Measurements from ENCODE around the gene SOBP.

Gene SOBP

DNA sequence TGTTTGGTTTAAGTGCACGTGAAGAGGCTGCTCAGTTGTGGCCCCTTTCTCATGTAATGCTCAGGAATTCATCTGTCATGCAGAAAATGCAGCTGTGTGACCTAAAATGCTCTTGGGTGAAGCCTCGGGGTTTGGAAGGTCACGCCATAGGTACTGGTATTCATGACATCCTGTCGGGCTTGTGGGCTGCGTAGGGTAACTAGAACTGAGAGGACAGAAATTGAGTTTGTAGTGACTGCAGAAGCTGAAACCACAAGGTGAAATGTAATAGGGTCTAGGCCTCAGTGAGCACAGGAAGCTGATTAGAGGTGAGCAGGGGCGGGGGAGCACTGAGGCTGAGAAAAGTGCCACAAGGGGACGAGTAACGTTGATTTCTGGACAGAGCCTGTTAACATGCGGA lies 128.8 kb downstream of the SOBP start:
- DNase-seq = no peak

DNA sequence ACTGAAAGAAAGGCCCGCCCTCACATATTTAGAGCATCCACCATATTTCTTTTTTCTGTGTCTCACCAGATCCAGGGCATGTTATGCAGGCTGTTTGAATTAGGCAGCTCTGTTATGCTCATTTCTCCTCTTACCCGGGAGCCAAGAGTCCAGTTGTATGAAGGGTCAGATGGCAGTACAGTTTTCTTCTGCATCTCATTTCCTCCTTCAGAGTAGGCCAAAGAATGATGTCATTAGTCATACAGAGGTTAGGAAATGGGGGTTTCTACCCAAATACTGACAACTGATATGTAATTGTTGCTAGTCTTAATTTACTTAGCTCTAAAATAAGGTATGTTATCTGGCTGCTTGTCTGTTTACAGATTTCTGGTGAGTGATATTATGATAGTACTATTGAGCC lies 130.8 kb downstream of the SOBP start:
- no peak for DNase-seq

DNA sequence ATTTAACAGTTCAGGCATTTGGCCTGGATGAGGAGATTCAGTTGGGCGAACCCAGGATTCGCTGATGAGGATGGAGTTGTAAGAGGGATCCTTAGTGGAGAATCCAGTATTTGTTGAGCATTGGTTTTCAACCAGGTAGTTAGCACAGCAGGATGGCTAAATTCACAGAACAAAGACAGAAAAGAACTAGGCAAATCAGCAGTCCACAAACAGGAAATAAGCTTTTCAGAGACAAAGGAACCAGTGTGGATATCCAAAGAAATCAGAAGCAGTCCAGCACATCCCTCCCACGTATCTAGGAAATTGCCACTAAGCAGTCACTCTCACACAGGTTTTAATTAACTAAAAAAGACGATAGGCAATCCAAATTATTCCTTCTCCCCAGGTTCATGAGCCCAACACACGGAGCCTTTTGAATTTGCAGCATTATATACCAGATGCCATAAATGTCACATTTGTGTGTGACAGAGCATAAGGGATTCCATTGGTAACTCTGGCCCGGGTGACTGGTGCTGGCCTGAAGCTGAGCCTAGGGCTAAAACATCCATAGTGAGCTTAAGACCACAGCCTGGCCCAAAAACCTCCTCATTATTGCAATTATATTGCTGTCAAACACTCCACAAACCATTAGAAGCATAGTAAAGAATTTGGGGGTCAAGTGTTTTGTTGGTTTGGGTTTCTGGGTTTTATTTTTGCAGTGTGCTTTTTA lies 131.5 kb downstream of the SOBP start:
- no peak for DNase-seq

DNA sequence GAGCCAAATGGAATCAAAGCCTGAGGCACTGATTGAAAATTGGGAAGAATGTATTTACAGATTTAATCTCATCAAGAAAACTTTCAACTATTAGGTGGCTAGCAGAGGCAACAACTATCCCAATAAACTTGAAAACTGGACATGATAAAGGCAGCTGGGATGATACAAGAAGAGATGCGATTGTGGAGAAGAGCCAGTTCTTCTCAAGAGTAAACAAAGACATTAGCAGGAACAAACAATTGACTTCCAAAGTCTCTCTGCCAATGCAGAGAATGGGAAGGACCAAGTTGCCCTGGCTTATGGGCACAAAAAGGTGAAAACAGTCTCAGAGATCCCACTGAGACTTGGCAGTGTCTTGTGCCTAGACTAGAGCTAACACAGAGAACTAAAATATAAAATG lies 132.4 kb downstream of the SOBP start:
- no peak for DNase-seq

DNA sequence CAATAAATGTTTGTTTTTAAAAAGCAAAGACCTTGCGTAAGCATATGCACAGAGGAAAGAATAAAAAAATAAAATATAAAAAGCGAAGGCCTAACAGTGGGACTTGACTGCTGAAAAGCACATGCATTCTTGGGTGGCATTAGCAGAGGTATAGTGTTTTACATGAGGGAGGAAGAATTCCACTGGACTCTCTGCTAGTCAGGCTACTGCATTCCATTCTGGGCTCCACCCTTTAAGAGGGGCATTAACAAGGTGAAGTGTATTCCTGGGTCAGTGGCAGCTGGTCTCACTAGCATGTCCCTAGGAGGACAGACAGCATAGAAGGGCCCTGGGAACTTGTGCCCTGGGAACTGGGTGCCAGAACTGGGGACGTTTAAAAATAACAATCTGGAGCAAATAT lies 134.1 kb downstream of the SOBP start:
- DNase-seq = no peak

DNA sequence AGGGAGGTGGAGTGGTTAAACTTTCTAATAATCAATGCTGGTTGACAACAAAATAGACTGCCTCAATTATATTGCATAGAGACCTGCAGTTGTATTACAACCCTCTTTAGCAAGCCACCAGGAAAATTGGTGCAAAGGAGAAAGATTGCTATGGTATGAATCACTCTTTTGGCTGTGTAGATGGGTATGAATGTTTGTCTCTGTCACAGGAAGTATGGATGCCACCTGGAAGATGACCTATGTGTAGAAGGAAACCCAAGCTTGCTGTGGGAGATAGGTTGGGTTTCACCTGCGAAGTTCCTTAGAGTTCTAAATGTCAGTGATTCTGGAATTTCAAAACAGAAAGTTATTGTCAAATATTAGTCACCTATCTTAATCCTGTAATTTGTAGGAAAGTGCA lies 134.6 kb downstream of the SOBP start:
- no peak for DNase-seq

DNA sequence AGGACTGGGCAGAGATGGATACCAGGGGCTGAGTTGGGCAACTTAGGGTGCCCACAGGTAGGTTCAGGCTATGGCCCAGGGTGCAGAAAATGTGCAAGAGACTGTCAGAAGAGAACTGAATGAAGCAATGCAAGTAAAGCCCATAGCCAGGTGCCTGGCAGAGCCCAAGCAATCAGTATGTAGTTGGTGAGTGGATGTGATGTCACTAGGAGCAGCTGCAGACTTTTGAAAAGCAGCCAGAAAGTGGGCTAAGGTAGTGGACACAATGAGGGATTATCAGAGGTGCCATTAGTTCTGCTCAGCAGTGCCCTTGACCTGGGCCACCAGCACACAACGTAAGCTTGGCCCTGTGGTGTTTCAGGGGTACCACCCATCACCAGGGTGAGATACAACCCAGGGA lies 135.3 kb downstream of the SOBP start:
- DNase-seq = no peak

DNA sequence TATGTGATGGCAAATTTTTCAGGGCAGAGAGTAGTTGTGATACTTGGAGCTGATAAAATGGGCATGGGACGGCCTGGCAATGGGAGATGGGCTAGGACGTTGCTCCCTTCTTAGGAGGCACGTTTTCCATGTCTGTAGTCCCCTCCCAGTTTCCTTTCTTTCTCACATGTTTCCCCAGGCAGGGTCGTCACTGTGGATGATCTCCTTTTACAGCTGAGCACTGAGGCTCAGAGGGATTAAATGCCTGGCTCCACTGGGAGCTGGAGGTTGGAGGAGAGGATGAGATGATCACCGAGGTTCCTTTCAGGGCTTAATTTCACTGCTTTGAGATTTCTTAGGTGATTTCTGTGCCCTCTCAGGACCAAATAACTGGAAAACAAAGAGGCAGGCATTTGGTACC lies 136.7 kb downstream of the SOBP start:
- DNase-seq = no peak

DNA sequence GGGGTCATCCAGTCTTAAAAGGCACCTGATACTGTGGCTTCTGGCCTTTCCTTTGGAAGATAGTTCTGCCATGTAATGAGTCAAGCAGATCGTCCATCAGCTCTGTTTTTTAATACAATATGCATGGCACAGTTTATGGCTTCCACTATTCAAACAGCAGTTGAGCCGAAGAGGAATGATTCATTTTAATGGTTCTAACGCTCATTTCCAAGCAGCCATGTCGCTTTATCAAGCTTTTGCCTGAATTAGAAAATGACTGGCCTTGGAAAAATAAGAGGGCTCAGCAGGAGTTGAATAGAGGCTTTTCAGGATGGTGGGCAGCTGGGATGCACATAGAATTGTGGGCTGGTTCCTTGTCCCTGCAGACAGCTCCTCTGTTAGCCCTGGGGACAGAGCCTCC lies 138.1 kb downstream of the SOBP start:
- no peak for DNase-seq

DNA sequence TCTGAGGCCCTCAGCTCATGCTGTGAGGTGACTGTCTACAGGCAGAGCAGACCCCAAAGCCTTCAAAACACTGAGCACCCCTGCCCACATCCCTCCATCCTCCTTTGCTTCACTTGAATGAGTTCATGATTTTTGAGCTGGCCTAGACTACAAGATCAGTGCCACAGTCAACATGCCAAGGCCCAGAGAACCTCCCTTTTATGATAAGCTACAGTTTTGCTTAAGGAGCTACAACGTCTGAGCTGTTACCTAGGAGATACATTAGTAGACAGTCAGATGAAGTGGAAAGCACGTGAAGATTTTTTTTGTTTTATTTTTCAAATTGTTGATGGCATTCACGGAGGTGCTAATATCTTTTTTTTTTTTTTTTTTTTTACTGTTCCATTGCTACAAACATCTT lies 139.0 kb downstream of the SOBP start:
- DNase-seq = no peak

DNA sequence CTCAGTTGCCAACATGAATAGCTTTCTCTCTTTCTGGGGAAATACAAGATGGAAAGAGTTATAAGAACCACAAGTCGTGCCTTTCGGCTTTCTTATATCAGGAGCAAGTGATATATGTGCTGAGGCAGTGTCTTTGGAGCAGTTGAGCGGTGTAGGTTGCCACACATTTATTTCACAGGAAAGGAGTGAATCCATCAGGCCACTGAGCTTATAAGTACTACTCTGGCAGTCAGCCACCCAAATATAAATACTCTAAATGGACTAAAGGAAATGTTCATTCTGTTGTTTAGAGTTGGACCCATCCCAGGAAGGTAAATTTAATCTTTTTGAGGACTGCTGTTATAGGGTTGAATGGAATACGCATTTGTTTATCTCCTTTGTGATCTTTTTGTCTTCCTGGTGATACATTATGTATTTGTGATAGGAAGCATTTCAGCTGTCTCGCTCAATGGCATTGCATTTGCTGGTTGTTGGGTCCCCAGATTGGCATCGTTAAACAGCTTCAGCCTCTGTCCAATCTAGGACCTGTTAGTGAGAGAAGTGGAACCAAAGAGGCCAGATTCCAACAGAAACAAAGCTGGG lies 139.7 kb downstream of the SOBP start:
- DNase-seq = no peak

DNA sequence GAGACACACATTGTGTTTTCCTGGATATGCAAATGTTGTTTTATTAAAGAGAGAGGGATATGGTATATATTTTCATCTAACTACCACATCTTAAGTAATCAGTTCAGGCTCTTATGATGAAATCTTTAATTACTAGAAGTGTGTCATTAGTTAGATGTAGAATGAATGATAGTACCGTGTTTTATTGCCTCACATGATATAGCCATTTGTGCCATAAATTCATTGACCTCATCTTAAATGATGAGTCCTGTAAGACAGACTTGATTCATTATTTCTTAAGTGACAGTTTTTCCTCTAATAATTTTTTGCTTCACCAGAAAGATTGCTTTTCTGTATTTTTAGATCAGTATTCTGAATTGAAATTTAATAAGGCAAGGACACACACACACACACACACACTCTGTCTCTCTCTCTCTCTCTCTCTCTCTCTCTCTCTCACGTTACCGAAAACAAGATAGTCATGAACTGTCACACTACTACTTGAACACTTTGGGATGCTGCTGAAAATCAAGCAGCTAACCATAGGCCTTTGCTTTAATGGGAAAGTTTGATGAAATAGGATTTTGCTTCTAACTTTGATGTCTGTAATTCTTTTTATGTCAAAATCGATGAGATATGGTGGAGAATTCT lies 140.5 kb downstream of the SOBP start:
- no peak for DNase-seq

DNA sequence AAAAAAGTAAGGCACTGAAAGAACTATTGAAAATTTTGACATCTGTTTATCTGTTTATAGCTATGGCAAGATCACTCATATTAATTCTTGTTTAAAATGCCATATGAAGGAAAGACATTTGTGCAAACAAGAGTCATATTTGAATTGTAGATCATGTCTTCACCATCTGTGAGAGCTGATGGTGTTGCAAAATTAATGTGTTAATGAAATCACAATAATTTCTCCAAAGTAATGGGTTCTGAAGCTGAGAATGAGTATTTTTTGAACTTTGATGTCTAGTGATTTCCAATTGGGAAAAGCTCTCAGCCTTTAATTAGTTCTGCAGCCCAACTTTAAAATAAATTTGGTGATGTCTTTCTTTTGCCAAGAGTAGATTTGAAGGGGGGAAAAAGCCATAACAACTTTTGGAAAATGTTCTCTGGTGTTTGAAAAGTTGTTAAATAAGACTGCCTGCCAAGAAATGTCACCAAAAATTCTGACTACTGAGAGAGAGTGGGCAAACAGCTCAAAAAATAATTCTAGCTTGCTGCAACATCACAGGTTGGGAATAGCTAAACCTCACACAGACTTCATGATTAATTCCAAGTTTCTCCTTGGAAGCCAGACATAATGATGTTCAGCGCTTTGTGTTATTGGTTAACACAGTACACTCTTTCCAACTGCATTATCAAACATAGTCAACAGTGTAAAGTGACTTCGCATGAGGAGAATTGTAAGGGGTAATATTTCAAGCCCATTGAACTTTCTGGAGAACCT lies 142.6 kb downstream of the SOBP start:
- DNase-seq = no peak

DNA sequence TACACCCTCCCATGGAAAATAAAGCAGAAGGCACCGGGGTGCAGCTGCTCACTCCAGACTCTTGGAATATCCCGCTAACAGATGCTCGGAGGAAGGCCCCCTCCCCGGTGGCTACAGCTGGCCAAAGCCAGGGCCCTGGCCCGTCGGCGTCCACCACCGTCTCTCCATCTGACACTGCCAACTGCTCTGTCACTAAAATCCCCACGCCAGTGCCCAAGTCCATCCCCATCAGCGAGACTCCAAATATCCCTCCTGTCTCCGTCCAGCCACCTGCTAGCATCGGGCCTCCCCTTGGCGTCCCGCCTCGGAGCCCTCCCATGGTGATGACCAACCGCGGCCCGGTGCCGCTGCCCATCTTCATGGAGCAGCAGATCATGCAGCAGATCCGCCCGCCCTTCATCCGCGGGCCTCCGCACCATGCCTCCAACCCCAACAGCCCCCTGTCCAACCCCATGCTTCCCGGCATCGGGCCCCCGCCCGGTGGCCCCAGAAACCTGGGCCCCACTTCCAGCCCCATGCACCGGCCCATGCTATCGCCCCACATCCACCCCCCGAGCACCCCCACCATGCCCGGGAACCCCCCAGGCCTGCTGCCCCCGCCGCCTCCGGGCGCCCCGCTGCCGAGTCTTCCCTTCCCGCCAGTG lies 143.9 kb downstream of the SOBP start:
- DNase-seq = no peak

DNA sequence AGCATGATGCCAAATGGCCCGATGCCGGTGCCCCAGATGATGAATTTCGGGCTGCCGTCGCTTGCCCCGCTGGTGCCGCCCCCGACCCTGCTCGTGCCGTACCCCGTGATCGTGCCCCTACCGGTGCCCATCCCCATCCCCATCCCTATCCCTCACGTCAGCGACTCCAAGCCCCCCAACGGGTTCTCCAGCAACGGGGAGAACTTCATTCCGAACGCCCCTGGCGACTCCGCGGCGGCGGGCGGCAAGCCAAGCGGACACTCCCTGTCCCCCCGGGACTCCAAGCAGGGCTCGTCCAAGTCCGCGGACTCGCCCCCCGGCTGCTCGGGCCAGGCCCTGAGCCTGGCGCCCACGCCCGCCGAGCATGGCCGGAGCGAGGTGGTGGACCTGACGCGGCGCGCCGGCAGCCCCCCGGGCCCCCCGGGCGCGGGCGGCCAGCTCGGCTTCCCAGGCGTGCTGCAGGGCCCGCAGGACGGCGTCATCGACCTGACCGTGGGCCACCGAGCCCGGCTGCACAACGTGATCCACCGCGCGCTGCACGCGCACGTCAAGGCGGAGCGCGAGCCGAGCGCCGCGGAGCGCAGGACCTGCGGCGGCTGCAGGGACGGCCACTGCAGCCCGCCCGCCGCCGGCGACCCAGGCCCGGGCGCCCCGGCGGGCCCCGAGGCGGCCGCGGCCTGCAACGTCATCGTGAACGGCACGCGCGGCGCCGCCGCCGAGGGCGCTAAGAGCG lies 144.6 kb downstream of the SOBP start:
- DNase-seq = no peak

DNA sequence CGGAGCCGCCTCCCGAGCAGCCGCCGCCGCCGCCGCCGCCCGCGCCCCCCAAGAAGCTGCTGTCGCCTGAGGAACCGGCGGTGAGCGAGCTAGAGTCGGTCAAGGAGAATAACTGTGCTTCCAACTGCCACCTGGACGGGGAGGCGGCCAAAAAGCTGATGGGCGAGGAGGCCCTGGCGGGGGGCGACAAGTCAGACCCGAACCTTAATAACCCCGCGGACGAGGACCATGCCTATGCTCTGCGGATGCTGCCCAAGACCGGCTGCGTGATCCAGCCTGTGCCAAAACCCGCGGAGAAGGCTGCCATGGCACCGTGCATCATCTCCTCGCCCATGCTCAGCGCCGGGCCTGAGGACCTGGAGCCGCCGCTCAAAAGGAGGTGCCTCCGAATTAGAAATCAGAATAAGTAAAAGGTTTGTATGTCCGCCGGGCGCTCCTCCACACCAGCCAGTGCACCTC lies 145.2 kb downstream of the SOBP start:
- no peak for DNase-seq

DNA sequence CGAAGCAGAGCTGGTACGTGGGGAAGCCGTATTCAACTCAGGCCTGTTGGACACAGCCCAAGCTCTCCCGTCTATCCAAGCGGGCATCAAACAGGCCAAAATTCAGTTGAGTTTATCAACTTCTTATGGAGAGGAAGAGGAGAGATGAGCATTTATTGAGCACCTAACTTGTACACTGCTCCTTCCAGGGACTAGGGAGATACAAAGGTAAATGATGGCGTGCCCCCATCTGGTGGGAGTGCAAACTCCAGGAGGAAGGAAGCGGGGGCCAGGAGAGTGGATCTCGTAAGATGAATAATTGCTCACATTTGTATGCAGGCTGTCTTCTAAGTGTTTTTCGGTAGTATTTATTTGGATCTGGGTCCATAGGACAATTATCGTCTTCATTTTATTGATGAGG lies 146.6 kb downstream of the SOBP start:
- no peak for DNase-seq

DNA sequence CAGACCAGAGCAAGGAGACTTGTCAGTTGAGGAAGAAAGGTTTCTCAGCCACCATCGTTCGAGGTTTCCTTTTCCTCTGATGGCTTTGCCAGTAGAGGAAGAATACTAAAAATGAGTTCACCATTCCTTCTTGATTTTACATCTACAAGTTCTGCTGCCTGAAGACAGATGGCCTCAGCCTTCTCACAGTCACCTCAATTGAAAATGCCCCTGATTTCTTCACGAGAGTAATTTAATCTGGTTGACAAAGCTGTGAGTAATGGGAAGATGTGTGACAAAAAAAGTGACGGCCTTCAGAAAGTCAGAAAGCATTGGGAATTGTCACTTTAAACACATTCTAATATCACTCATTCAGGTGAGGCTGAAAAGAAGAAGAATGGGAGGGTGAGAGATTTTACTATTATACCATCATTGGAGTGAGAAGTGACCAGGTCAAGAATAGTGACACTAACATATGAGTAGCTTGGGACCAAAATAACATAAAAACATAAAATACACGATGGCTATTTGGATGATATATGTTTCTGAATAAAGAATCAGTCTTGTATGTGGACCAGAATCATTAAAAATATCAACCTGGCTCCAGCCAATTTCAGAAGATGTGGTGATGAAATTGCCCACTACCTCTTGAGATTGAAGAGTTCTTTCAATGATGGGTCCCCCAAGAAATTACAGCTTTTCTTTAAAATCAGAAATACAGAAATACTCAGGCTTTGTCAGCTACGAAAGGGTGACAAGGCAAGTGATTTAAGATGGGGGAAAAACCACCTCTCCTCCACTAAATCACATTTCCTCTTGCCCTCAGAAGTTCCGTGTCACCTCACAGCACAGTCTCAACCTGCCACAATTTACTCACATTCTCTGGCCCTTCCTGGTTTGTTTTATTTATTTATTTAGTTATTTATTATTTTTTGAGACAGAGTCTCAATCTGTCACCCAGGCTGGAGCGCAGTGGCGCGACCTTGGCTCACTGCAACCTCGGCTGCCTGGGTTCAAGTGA lies 147.7 kb downstream of the SOBP start:
- DNase-seq = no peak

DNA sequence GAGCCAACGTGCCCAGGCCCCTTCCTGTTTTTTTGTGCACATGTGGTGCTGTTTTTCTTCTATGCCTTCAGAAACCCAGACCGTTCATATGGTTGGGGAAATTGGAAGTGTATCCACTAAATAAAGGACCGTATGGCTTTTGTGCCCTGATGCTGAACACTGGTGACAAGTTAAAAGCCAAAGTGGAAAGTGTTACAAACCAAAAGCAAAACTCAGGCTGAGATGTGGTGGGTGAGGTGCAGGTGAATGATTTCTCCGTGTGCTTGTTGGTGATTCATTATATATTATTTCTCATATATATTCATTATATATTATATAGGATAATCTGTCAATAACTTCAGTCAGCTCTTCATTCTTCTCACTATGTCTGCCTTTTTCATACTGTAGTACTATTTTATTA lies 148.6 kb downstream of the SOBP start:
- no peak for DNase-seq

DNA sequence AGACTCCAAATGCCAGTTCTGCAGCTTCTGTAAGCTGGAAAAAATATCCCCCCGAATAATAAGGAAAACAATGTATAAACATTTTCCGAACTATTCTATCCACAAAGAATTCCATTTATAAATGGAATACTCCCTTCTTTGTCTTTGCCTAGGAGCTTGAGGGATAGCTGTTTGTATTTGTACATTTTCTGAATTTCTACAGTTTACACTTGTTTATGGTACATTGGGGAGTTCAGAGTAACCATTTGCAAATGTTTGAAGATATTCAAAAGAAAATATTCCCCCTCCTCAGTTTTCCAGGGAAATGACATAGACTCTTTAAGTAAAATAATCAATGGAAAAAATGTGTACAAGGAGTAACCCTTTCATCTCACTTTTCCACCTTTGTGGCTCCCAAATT lies 149.6 kb downstream of the SOBP start:
- DNase-seq = no peak

DNA sequence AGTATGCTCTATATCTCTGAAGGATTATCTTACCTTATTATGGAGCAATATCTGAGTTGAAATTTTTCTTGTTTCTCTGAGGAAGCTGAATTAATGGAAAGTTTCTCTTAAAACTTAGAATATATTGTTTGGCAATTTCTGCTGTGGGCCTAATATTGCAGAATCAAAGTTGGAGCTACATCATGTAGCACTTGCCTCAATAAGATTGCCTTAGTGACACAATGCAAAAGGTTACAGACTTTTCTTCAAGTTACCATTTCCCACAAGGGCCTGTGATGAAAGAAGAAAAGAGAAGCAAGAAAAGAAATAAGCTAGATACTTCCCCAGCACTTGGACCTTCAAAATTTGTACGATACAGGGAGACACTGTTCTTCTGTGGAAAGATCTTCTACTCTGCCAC lies 151.2 kb downstream of the SOBP start:
- DNase-seq = no peak

Measured in SIG-M5 (cell line).